ENCODE results near the gene RPP25L.

- TF ChIP-seq TAF1 (IDR thresholded peaks at IDR 0.05; ENCODE audit: control insufficient read depth, extremely low read depth, insufficient read depth, low read length, severe bottlenecking), result no peak
- TF ChIP-seq RBFOX2 (IDR thresholded peaks at IDR 0.05; ENCODE audit: low read depth, low read length), result no peak
- no peak for TF ChIP-seq CTCF (IDR thresholded peaks at IDR 0.05 in 2 of 3, conservative IDR thresholded peaks at IDR 0.05 in 1 of 3; ENCODE audit: insufficient read depth in 2 of 3, low read depth in 1 of 3, low read length in 3 of 3)
- no peak for TF ChIP-seq GABPA (tag; conservative IDR thresholded peaks at IDR 0.05; ENCODE audit: low read depth)
- TF ChIP-seq MEIS2 (IDR thresholded peaks at IDR 0.05; ENCODE audit: partially characterized antibody), result no peak
- TF ChIP-seq POLR2A (conservative IDR thresholded peaks at IDR 0.05), result no peak
- TF ChIP-seq ZBTB33 (CRISPR knock-in tag; IDR thresholded peaks at IDR 0.05), result no peak
- no peak for TF ChIP-seq SP1 (CRISPR knock-in tag; IDR thresholded peaks at IDR 0.05)
- TF ChIP-seq GATAD2B (IDR thresholded peaks at IDR 0.05; ENCODE audit: borderline replicate concordance), result no peak
- no peak for TF ChIP-seq CBFA2T2 (conservative IDR thresholded peaks at IDR 0.05)
- TF ChIP-seq, protein P1, sequence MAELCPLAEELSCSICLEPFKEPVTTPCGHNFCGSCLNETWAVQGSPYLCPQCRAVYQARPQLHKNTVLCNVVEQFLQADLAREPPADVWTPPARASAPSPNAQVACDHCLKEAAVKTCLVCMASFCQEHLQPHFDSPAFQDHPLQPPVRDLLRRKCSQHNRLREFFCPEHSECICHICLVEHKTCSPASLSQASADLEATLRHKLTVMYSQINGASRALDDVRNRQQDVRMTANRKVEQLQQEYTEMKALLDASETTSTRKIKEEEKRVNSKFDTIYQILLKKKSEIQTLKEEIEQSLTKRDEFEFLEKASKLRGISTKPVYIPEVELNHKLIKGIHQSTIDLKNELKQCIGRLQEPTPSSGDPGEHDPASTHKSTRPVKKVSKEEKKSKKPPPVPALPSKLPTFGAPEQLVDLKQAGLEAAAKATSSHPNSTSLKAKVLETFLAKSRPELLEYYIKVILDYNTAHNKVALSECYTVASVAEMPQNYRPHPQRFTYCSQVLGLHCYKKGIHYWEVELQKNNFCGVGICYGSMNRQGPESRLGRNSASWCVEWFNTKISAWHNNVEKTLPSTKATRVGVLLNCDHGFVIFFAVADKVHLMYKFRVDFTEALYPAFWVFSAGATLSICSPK (IDR thresholded peaks at IDR 0.05; ENCODE audit: borderline replicate concordance), result no peak
- TF ChIP-seq TAL1 (IDR thresholded peaks at IDR 0.05), result no peak
These were observed 41.5 kb downstream of the RPP25L start for GRCh38 chr9:34570376-34570775.

All from K562 (cell line).